H9 (cell line): ENCODE results near the gene CHRNA4. TPM values are rescaled to one million over a fixed set of nuclear protein-coding genes. Genes with fewer than 3 reads are reported as not detected.

Experiments
- DNase-seq: peaks from one replicate; pipeline ENCODE4 v3.0.0-alpha.2; 2017
- H2AFZ ChIP-seq: one replicate; pipeline ENCODE4 v1.6.1; 2013; ENCODE audit warnings: mild to moderate bottlenecking, low read length, control low read depth, moderate library complexity
- H2AK5ac ChIP-seq: 2 replicates; pipeline ENCODE4 v1.6.1; 2013; ENCODE audit warnings: low read length, control low read depth, mixed read lengths; ENCODE audit not compliant: insufficient read length
- H2BK120ac ChIP-seq: one replicate; pipeline ENCODE4 v1.6.1; 2013; ENCODE audit warnings: low read depth, mild to moderate bottlenecking, low read length, control low read depth, inconsistent platforms; ENCODE audit not compliant: poor library complexity, severe bottlenecking
- H2BK12ac ChIP-seq: 2 replicates; pipeline ENCODE4 v1.6.1; 2013; ENCODE audit warnings: low read length, control low read depth, mixed read lengths, low read depth; ENCODE audit not compliant: insufficient read length
- H2BK15ac ChIP-seq: 2 replicates; pipeline ENCODE4 v1.6.1; 2013; ENCODE audit warnings: low read depth, low read length, control low read depth
- H2BK20ac ChIP-seq: one replicate; pipeline ENCODE4 v1.6.1; 2013; ENCODE audit warnings: low read depth, mild to moderate bottlenecking, low read length, control low read depth, inconsistent platforms; ENCODE audit not compliant: poor library complexity, severe bottlenecking
- H2BK5ac ChIP-seq: 2 replicates; pipeline ENCODE4 v1.6.1; 2013; ENCODE audit warnings: low read length, control low read depth, mixed read lengths; ENCODE audit not compliant: insufficient read length
- H3K14ac ChIP-seq: 2 replicates; pipeline ENCODE4 v1.6.1; 2013; ENCODE audit warnings: low read length, control low read depth; ENCODE audit not compliant: insufficient read depth
- H3K18ac ChIP-seq: 2 replicates; pipeline ENCODE4 v1.6.1; 2013; ENCODE audit warnings: low read depth, mild to moderate bottlenecking, mixed read lengths, low read length, control low read depth; ENCODE audit not compliant: insufficient read length
- H3K23ac ChIP-seq: 2 replicates; pipeline ENCODE4 v1.6.1; 2013; ENCODE audit warnings: low read length, control low read depth, mixed read lengths, low read depth; ENCODE audit not compliant: insufficient read length
- H3K23me2 ChIP-seq: 2 replicates; pipeline ENCODE4 v1.6.1; 2013; ENCODE audit warnings: low read depth, mild to moderate bottlenecking, mixed read lengths, low read length, control low read depth; ENCODE audit not compliant: insufficient read length, poor library complexity, severe bottlenecking
- H3K27ac ChIP-seq: 2 replicates; pipeline ENCODE4 v1.5.1; 2013; ENCODE audit warnings: low read length, control low read depth, mixed read lengths, low read depth; ENCODE audit not compliant: insufficient read length
- H3K27me3 ChIP-seq: 2 replicates; pipeline ENCODE4 v1.6.1; 2013; ENCODE audit warnings: low read length, control low read depth, inconsistent platforms; ENCODE audit not compliant: insufficient read depth
- H3K4ac ChIP-seq: 2 replicates; pipeline ENCODE4 v1.6.1; 2013; ENCODE audit warnings: low read depth, mild to moderate bottlenecking, control low read depth, inconsistent platforms, low read length, moderate library complexity
- H3K4me1 ChIP-seq: 2 replicates; pipeline ENCODE4 v1.6.1; 2013; ENCODE audit warnings: low read length, control low read depth, inconsistent platforms; ENCODE audit not compliant: insufficient read depth
- H3K4me2 ChIP-seq: 2 replicates; pipeline ENCODE4 v1.6.1; 2013; ENCODE audit warnings: low read length, control low read depth, mixed read lengths; ENCODE audit not compliant: insufficient read length, insufficient read depth
- H3K56ac ChIP-seq: 2 replicates; pipeline ENCODE4 v1.6.1; 2013; ENCODE audit warnings: low read depth, mild to moderate bottlenecking, mixed read lengths, low read length, control low read depth; ENCODE audit not compliant: insufficient read length
- H3K79me1 ChIP-seq: 2 replicates; pipeline ENCODE4 v1.6.1; 2013; ENCODE audit warnings: low read depth, mild to moderate bottlenecking, moderate library complexity, low read length, control low read depth, inconsistent platforms; ENCODE audit not compliant: insufficient read depth, poor library complexity, severe bottlenecking
- H3K79me2 ChIP-seq: 2 replicates; pipeline ENCODE4 v1.6.1; 2013; ENCODE audit warnings: low read length, control low read depth, inconsistent platforms; ENCODE audit not compliant: insufficient read depth
- H3K9ac ChIP-seq: 2 replicates; pipeline ENCODE4 v1.6.1; 2013; ENCODE audit warnings: low read length, control low read depth, mixed read lengths; ENCODE audit not compliant: insufficient read length; ENCODE audit errors: extremely low read depth
- H3K9me3 ChIP-seq: one replicate; pipeline ENCODE4 v1.6.1; 2013; ENCODE audit warnings: low read depth, low read length, inconsistent platforms; ENCODE audit not compliant: control insufficient read depth
- H3T11ph ChIP-seq: one replicate; pipeline ENCODE4 v1.6.1; 2013; ENCODE audit warnings: mild to moderate bottlenecking, low read length, control low read depth, inconsistent platforms
- H4K20me1 ChIP-seq: one replicate; pipeline ENCODE4 v1.6.1; 2013; ENCODE audit not compliant: control insufficient read depth, insufficient read length, insufficient read depth
- H4K5ac ChIP-seq: 2 replicates; pipeline ENCODE4 v1.6.1; 2013; ENCODE audit warnings: low read depth, mild to moderate bottlenecking, mixed read lengths, low read length, control low read depth; ENCODE audit not compliant: insufficient read length
- H4K8ac ChIP-seq: replicated peaks from 2 replicates; pipeline ENCODE4 v1.6.1; 2013; ENCODE audit warnings: low read length, control low read depth, mixed read lengths, low read depth; ENCODE audit not compliant: insufficient read length
- H4K91ac ChIP-seq: 2 replicates; pipeline ENCODE4 v1.6.1; 2013; ENCODE audit warnings: low read depth, mild to moderate bottlenecking, moderate library complexity, mixed read lengths, low read length, control low read depth; ENCODE audit not compliant: insufficient read length
- H3K27ac Mint-ChIP-seq, 3 experiments: 2 replicates in 2 of 3; 3 replicates in 1 of 3; pipeline ENCODE4 v1.8.0; 2020 to 2021; ENCODE audit warnings: mixed read lengths in 3 of 3, mild to moderate bottlenecking in 1 of 3, moderate library complexity in 1 of 3
- H3K27me3 Mint-ChIP-seq: 2 replicates; pipeline ENCODE4 v1.8.0; 2021; ENCODE audit warnings: low read depth, mild to moderate bottlenecking, moderate library complexity, mixed read lengths
- H3K36me3 Mint-ChIP-seq, 3 experiments: 2 replicates in 2 of 3; 3 replicates in 1 of 3; pipeline ENCODE4 v1.8.0; 2020 to 2021; ENCODE audit warnings: low read depth in 3 of 3, mixed read lengths in 3 of 3; ENCODE audit not compliant: insufficient read depth in 1 of 3
- H3K4me1 Mint-ChIP-seq, 2 experiments: 2 replicates each; pipeline ENCODE4 v1.8.0; 2020; ENCODE audit warnings: mixed read lengths in 2 of 2
- H3K4me3 Mint-ChIP-seq, 2 experiments: 2 replicates in 1 of 2; 3 replicates in 1 of 2; pipeline ENCODE4 v1.8.0; 2020 to 2021; ENCODE audit warnings: mild to moderate bottlenecking in 2 of 2, mixed read lengths in 2 of 2, moderate library complexity in 1 of 2
- H3K9me3 Mint-ChIP-seq, 2 experiments: 2 replicates in 1 of 2; 3 replicates in 1 of 2; pipeline ENCODE4 v1.8.0; 2020; ENCODE audit warnings: mild to moderate bottlenecking in 2 of 2, mixed read lengths in 2 of 2, moderate library complexity in 1 of 2
- CTCF ChIP-seq: fragments of 200-600 bp; sonication (generic); conservative IDR thresholded peaks from 3 replicates; pipeline ENCODE4 v1.8.0; 2021; ENCODE audit warnings: antibody characterized with exemption, mild to moderate bottlenecking
- WGBS: extraction: QIAGEN DNeasy Blood & Tissue Kit; methylation state at CpG from one replicate; pipeline ENCODE4 v1.1.7; 2013; ENCODE audit warnings: missing lambda C conversion rate, low lambda C conversion rate, mixed read lengths; ENCODE audit not compliant: insufficient read length; ENCODE audit errors: extremely low coverage; 5-methylcytosine and 5-hydroxymethylcytosine counted together
- total RNA-seq: library from RNA; stranded (reverse); gene quantifications from 2 replicates; pipeline ENCODE4 v1.2.1, GENCODE V29; 2021

CHRNA4 gene
- total RNA-seq, 1 experiment from 2014 or later = 2.5 TPM

DNA sequence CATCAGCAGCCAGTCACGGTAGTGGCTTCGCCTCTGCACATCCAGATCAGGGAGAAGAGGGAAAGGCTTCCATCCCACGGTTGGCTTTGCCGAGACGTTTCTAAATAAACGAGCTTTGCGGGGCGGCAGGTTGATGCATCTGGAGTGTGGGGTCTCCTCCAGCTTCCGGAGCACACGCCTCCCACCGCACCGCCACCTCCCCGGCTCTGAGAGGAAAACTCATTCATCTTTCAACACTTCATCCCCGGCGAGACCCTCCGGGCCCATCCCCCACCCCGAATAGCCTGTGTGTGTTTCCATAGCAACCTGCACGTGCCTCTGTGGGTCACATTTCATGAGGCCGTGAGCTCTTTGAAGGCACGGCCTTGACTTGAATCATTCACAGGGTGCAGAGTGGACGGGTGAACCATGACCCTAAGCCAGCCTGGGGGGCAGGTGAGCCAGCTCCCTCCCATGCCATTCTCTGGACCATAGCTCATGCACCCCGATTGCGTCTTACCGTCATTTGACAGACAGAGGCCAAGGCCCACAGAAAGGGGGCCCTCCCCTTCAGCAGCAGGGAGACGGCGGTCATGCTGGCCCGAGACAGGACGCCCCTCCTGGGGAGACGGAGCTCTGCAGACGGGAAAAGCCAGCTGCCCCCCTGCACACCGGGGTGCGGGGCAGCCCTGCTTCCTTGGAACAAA, 16.2 kb upstream of the CHRNA4 start:
- no peak overlapping the region for H4K91ac ChIP-seq

More for the DNA sequence above, 16.2 kb upstream of the CHRNA4 start:
- Histone ChIP-seq H4K5ac (no peak overlapping the region), H3K23ac (no peak overlapping the region), H3K27me3 (no peaks in the 10 kb centered on the region), H3K56ac (no peak overlapping the region), H3K27ac (no peak overlapping the region), H3K18ac (no peak overlapping the region), H3K23me2 (no peaks in the 10 kb centered on the region), H3K79me2 (no peaks in the 10 kb centered on the region), H2BK5ac (no peak overlapping the region), H3K9me3 (no peaks in the 10 kb centered on the region), H2BK15ac (no peak overlapping the region), H3K4me2 (no peak overlapping the region), H4K20me1 (no peaks in the 10 kb centered on the region), H2BK12ac (no peak overlapping the region), H3K4ac (no peak overlapping the region), H4K8ac (no peak overlapping the region), H2BK120ac (no peak overlapping the region), H2AFZ (no peak overlapping the region), H3K14ac (no peak overlapping the region), H3K79me1 (no peaks in the 10 kb centered on the region), H3K4me1 (peaks cover 4% of the 10 kb centered on the region; the same call in 1 of the 2 replicates), H3T11ph (no peak overlapping the region), H2AK5ac (no peak overlapping the region), H3K9ac (no peak overlapping the region), H2BK20ac (no peak overlapping the region)
- H3K9me3 Mint-ChIP-seq = peaks cover 0 to 5% of the 10 kb centered on the region in 2 experiments; a peak in 1 of 5 replicates
- H3K4me1 Mint-ChIP-seq = peaks cover 12 to 34% of the 10 kb centered on the region in 2 experiments
- H3K36me3 Mint-ChIP-seq = no peaks in the 10 kb centered on the region
- no CpG with 5 or more reads among the region's 32 CpGs for WGBS
- H3K27me3 Mint-ChIP-seq = peaks cover 2% of the 10 kb centered on the region
- H3K27ac Mint-ChIP-seq = no peak overlapping the region
- peak overlapping the region in 1 of 2 experiments; percentile 55; a peak in 3 of 5 replicates for H3K4me3 Mint-ChIP-seq
- peak; percentile 47 for TF ChIP-seq CTCF
- peak; percentile 62 for DNase-seq
